CD4-positive, alpha-beta T cell treated with Interleukin-2 at 100 ng/mL for 4 hours (primary cell): ENCODE results near the gene BAD.
"Not testable (repeated sequence)": the region's sequence is repeated elsewhere in the genome, so short reads cannot be mapped to it uniquely, and the experiment has no call there.

Experiments
- DNase-seq: peaks from one replicate; pipeline ENCODE4 v3.0.0-alpha.2; 2020; ENCODE audit warnings: low spot score

BAD gene

GRCh38 chr11:64284048-64284961, at the start of gene BAD:
BAD (minus strand) TSS chr11:64284665; CDS start chr11:64284368, 297 bp downstream.
- peak; percentile 94 for DNase-seq

DNA sequence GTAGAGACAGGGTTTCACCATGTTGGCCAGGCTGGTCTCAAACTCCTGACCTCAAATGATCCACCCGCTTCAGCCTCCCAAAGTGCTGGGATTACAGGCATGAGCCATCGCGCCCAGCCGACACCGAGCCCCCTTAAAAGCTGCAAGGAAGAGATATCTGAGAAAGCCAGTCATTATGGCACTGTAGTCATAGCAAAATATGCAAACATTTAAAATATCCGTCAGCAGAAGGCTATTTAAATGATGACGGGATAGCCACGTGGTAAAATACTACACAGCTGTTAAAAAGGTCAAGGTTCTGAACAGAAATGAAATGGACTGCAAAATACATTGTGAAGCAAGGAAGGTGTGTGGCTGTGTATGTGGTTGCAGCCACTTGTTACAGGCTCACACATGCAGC, 49.1 kb upstream of the BAD start:
- DNase-seq, result no peak

DNA sequence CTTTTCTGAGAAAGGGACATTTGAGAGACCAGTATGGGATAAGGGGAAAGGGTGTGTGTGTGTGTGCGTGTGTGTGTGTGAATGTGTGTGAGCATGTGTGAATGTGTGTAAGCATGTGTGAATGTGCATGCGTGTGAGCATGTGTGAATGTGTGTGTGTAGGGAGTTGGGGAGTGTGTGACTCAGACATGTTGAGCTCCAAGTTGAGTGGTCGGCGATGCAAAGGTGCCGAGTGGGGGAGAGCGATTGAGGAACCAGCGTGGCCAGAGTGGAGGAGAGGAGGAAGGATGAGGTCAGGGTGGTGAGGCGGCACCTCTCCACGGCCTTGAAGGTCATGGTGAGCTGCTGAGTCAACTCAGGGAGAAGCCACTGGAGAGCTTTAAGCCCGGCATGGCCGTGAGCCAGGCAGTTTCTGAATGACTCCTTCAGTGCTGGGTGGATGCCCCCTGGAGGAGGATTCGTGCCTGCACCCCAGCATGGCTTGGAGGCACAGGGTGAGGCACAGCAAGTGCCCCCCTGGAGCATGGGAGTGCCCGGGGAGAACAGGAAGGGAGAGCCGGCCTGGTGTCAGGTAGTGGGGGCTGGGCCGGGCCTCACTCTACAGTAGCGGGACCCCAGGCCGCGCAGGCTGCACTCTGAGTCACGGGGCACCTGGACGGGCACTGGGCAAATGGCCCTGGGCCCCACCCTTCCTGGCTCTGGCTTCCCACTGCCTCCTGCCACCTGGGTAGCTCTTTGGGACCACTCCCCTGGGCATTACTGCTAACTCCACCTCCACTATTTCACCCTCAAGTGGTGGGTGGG, 47.3 kb upstream of the BAD start:
- peak; percentile 81 for DNase-seq

DNA sequence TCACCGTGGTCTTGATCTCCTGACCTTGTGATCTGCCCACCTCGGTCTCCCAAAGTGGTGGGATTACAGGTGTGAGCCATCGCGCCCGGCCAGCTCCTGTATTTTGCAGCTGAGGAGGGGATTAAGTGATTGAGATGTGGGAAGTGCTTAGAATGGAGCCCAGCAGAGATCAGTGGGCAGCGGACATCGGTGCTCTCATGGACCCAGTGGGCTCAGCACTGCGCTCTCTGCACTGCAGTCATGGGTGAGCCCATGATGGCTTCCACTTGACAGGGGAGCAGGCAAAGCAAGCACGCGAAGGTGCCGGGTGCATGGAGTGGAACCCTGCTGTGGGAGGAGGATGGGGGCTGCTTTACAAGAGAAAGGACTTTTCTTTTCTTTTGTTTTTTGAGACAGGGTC, 46.4 kb upstream of the BAD start:
- no peak for DNase-seq

GRCh38 chr11:64327993-64328392, 43.5 kb upstream of the BAD start:
- no peak for DNase-seq

DNA sequence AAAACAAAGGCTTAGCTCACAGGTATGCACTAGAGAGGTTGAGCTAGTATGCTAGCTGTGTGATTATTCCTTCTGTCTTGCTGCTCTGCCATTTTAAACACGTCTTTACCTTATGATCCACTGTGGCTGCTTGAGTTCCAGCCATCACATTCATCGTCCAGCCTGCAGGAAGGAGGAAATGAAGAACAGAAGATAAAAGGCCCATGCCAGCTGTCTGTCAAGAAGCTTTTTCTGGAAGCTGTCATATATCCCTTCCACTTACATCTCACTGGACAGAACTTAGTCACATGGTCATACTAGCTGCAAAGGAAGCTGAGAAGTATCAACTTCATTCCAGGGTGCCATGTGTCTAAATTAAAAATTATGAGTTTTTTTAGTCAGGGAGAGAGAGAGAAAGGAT, 42.9 kb upstream of the BAD start:
- no peak for DNase-seq

GRCh38 chr11:64324692-64325469, 40.4 kb upstream of the BAD start:
- no peak for DNase-seq

GRCh38 chr11:64323984-64324383, 39.5 kb upstream of the BAD start:
- DNase-seq, result not testable (repeated sequence)

GRCh38 chr11:64323373-64323772, 38.9 kb upstream of the BAD start:
- no peak for DNase-seq

GRCh38 chr11:64322925-64323260, 38.4 kb upstream of the BAD start:
- DNase-seq, result no peak

- no peak for DNase-seq
Observed at GRCh38 chr11:64321533-64321932, 37.1 kb upstream of the BAD start.

- no peak for DNase-seq
Observed at GRCh38 chr11:64321026-64321425, 36.6 kb upstream of the BAD start.

DNA sequence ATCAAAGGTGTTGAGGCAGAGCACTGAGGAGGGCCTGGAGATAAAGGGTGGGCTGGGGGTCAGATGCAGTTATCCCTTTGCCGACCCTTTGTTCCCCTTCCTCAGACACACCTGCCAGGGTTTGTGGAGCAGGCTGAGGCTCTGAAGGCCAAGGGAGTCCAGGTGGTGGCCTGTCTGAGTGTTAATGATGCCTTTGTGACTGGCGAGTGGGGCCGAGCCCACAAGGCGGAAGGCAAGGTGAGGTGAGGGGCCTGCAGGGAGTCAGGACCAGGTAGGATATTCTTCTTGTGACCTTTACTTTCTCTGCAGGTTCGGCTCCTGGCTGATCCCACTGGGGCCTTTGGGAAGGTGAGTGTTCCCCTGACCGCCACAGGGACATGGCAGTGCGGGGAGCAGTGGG, 36.1 kb upstream of the BAD start:
- no peak for DNase-seq

- DNase-seq, result no peak
Observed at GRCh38 chr11:64318766-64319761, 34.6 kb upstream of the BAD start.

GRCh38 chr11:64317961-64318765, 33.7 kb upstream of the BAD start, which contains the start of gene PRDX5:
PRDX5 (plus strand) TSS chr11:64318121; CDS start chr11:64318216, 95 bp downstream.
- DNase-seq, result peak; percentile 97

DNA sequence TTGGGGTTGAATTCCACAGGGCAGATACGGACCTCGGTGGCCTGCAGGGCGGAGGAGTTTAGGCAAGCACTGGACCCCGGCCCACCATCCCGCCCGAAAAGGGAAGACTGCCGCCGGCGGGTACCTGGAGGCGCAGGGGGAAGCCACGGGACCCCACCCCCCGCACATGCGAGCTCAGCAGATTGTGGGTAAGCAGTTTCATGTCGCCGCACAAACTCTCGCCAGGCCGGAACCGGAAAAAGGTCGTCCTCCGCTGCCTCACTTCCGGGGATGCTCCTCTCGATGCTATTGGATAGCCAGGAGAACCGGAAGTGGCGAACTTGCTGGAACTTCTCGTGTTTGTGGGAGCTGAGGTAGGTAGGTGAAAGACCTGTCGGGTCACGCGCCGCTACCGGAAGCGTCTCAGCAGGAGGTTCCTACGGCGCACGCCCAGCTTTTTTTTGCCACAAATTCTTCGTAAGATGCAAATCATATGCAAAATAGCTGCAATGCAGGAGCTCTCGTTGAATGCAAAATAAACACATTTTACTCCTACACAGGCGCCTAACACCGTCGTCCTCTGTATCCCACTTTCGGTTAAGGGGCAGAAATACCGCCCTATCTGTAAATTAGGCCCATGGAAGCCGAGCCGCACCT, 33.0 kb upstream of the BAD start, which contains the start of gene TRMT112:
TSS of gene TRMT112 (minus strand) at position 235 of the 636 bp plus-strand sequence. CDS start at position 202, 33 bp downstream.
- DNase-seq, result peak; percentile 98

DNA sequence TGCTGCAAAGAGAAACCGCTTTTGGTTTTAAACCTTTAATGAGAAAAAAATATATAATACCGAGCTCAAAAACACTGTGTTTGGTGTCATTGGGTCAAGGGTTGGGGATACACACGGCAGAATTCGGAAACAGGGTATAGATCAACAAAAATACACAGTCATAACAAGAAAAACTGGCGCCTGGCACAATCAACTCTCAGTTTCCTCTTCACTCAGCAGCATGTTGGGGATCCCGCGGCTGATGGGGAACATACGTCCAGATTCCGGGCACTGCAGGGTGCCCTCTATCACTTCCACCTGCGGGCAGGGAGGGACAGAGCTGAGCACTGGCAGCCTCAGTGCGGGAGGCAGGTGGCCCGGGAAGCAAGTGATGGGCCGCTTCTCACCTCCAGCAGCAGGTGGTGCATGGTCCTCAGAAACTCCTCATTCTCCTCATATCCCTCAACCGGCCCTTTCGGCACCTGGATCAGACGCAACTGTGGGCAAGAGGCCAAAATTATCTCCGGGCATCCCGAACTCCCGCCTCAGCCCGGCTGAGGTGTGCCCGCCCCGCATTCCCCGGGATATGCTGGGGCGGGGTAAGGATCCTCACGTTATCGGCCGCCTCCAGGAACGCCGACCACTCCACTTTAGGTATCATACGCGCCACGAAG, 32.3 kb upstream of the BAD start:
- DNase-seq, result peak; percentile 34

DNA sequence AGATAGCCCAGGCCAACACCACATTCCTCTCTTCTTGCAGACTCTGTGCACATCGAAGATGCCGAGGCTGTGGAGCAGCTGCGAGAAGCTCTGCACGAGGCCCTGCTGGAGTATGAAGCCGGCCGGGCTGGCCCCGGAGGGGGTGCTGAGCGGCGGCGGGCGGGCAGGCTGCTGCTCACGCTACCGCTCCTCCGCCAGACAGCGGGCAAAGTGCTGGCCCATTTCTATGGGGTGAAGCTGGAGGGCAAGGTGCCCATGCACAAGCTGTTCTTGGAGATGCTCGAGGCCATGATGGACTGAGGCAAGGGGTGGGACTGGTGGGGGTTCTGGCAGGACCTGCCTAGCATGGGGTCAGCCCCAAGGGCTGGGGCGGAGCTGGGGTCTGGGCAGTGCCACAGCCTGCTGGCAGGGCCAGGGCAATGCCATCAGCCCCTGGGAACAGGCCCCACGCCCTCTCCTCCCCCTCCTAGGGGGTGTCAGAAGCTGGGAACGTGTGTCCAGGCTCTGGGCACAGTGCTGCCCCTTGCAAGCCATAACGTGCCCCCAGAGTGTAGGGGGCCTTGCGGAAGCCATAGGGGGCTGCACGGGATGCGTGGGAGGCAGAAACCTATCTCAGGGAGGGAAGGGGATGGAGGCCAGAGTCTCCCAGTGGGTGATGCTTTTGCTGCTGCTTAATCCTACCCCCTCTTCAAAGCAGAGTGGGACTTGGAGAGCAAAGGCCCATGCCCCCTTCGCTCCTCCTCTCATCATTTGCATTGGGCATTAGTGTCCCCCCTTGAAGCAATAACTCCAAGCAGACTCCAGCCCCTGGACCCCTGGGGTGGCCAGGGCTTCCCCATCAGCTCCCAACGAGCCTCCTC, 31.4 kb upstream of the BAD start:
- not testable (repeated sequence) for DNase-seq
